DMS 273 treated with DMSO at 0.1 percent for 48 hours (cell line): ENCODE data around the gene SMPD2.

ENCODE experiments used
- DNase-seq: peaks from one replicate; lab custom pipeline; 2025; lab: John Stamatoyannopoulos, UW

Gene SMPD2, protein sequence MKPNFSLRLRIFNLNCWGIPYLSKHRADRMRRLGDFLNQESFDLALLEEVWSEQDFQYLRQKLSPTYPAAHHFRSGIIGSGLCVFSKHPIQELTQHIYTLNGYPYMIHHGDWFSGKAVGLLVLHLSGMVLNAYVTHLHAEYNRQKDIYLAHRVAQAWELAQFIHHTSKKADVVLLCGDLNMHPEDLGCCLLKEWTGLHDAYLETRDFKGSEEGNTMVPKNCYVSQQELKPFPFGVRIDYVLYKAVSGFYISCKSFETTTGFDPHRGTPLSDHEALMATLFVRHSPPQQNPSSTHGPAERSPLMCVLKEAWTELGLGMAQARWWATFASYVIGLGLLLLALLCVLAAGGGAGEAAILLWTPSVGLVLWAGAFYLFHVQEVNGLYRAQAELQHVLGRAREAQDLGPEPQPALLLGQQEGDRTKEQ

DNA sequence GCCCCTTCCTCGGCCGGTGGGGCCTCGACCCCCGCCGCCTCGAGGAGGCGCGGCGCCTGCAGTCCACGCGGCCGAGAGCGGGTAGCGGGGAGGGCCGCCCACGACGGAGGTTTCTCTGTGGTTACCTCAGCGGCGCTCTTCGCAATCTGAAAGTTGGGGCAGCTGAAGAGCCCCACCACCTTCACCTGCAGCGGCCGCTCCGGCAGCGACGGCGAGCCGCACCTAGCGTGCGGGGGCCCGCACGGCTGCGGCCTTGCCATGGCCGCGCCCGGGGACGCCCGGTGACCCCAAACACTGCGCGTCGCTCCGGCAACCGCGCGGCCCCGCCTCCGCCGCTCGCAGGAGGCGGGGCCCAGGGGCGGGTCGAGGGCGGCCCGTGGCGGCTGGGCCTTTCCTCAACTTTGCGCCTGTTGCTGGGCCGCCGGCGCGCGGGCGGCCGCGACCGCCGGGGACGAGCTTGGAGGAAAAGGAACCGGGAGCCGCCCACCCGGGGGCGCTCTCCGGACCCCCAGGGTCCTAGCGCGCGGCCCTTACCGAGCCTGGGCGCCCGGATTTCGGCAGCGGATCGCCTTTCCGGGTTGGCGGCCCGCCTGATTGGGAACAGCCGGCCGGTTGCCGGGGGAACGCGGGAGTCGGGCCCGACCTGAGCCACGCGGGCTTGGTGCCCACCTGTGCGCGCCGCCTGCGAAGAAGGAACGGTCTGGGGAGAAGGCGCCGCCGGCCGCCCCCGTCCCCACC lies at the start of gene SMPD2, which contains the start of gene PPIL6:
TSS of gene SMPD2 (plus strand) at position 394 of the 738 bp plus-strand sequence. CDS start 398 bp downstream, outside the sequence.
TSS of gene PPIL6 (minus strand) at position 298 of the 738 bp plus-strand sequence. CDS start at position 260, 38 bp downstream.
- peak; percentile 72 for DNase-seq

DNA sequence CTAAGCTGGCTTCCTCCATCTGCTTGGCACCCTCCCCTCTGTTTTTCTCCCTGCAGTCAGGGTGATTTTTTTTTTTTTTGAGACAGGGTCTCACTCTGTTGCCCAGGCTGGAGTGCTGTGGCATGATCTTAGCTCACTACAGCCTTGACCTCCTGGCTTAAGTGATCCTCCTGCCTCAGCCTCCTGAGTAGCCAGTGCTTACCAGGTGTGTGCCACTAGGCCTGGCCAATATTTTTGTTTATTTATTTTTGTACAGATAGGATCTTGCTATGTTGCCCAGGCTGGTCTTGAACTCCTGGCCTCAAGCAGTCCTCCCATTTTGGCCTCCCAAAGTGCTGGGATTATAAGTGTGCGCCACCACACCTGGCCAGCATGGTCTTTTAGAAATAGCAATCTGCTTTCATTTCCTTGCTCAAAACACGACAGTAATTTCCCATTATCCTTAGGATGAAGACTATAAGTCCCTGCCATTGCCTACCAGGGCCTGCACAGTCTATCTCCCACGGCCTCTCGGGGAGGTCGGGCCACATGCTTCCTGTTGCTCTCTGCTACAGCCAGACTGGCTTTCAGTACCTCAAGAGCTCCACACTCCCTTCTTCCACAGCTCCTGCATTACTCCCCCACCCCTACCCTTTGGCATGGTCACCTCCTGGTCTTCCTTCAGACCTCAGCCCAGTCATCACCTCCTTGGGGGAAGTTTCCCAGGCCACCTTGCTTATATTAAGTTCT lies 47.2 kb upstream of the SMPD2 start:
- DNase-seq, result no peak

DNA sequence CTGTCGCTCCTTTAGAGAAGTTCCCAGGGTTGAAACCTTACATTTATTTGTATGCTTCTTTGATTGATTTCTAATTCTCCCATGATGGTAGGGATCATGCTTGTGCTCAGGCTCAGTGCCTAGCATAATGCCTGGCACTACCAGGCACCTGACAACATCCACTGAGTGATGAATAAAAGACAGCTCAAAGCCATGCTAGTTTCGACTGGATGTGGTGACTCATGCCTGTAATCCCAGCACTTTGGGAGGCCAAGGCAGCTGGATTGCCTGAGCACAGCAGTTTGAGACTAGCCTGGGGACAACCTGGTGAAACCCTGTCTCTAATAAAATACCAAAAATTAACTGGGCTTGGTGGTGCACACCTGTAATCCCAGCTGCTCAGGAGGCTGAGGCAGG lies 46.6 kb upstream of the SMPD2 start:
- no peak for DNase-seq

DNA sequence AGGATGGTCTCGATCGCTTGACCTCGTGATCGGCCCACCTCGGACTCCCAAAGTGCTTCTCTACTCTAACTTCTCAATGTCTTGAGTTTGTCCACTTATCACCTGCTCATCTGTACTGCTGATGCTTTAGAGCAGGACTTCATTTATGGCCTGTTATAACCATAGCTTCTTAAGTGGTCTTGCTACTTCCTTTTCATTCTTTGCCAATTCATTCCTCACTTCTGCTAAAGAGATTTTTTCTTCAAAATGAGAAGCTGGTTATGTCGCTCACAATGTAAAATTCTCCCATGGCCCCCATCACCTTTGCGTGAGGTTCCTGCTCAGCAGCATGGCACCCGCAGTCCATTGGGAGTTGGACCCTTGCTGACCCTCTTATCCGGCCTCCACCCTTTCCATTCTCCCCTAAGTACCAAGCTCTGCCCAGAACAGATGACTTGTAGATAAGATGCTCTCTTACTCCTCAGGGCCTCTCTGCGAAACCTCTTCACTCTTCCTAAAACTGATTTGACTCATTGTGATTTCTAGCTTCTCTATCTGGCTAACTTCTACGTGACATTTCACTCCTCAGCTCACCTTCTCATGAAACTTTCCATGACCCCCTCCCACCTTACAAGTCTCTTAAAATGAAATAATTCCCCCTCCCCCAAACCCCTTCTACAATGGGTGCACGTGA lies 44.3 kb upstream of the SMPD2 start:
- no peak for DNase-seq

DNA sequence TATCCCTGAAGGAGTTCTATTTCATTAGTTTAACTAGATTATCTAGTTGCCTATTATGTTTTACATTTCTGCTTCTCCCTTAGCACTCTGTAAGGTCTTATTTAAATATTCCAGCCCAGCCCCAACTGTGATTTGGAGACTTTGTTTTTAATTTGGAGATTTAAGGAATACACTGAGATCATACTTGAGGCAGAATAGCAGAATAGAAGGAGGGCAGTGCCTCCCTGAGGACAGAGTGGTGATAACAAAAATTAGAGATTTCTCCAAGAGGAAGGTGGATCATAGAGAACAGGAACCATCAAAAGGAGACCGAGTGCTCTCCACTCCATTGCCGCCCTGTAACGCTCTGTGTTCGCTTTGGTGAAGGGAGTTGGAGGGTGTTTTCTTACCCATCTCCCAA lies 43.5 kb upstream of the SMPD2 start:
- no peak for DNase-seq

DNA sequence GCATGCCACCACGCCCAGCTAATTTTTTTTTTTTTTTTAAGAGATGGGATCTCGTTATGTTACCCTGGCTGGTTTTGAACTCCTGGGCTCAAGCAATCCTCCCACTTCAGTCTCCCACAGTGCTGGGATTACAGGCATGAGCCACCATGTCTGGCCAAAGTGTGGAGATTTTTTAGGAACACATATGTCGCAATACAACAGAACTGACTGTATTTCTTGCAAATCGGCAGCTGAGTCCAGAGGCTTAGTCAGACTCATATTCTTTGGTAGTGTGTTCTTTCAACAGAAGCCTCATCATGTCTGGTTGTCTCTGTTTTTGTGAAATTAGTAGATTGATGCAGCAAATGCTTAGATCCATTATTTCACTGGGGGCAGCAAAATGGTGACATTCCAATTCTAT lies 34.3 kb upstream of the SMPD2 start:
- DNase-seq, result no peak

DNA sequence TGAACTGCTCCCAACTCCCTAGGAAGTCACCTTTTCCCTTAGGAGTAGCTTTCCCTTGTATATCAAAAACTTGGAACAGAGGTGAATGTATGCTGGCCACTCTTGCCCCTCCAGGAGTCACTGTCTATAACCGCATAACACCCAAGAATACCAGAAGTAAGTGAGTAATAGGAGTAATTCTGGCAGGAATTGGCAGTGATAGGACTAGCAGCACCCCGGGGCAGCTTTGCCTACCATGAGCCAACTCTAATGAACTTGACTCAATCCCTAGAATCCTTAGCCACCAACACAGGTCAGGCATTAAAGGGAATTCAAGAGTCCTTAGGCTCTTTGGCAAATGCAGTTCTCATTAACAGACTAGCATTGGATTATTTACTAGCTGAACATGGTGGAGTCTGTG lies 29.5 kb upstream of the SMPD2 start:
- no peak for DNase-seq

DNA sequence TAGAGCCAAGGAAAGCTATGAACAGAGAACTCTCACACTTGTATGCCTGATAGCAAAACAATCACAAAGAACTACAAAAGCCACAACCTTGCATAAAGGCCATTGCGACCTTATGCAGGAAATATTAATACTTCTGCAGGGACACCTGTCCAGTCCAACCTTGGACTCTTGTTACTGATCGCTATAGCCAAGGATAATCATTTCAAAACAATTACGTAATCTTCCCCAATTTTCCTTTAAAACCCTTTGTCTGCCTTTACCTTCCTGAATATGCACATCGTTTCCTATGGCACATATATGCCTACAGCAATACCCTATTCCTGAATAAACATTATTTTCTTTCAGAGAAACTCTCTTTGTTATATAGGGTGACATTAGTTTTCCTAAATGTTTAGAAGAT lies 22.9 kb upstream of the SMPD2 start:
- DNase-seq, result no peak

DNA sequence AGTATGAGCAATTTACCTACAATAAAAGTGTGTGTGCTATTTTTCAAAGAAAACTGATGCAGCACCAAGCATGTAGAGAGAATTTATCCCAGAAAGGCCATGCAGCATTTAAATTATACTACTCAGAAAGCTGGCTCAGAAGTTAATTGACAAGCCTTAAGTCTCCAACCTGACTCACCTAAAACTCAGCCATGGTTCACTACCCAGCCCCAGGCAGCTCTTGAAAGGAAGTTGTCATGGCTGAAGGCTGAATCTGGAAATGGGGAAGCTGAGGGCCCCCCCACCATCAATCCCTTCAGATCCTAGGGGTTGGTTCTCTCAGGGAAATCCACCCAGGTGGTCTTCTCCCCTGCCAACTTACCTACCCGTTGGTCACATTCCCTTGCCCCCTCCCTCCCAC lies 19.8 kb upstream of the SMPD2 start:
- DNase-seq, result no peak

DNA sequence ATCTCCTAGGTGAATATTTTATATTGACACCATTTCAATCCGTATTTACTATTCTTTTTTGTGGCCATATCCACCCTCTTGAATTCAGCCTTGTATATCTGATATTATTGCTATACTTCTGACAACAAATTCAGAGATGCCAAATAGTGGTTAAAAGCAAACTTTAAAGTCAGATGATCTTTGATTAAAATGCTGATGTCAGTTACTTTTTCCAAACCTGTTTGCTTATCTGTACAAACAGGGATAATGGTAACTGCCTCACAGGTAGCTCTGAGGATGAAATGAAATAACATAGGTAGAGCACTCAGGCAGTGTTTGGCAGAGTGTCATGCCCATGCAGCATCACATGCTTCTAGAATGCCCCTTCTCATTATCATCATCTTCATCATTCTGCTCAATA lies 19.3 kb upstream of the SMPD2 start:
- no peak for DNase-seq

DNA sequence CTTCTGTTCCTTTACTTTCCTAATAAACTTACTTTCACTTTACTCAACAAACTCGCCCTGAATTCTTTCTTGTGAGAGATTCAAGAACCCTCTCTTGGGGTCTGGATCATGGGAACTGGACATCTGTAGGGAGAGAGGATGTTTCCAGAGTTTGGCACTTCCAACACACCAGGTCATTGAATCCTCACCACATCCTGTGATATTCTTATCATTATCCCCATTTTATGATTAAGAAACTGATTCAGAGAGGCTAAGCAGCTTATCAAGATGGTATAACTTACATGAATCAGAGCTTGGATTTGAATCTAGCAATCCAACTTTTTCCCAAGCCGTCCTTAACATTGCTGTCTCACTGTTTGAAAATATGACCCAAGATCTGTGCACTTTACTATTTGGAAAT lies 15.6 kb upstream of the SMPD2 start:
- no peak for DNase-seq

DNA sequence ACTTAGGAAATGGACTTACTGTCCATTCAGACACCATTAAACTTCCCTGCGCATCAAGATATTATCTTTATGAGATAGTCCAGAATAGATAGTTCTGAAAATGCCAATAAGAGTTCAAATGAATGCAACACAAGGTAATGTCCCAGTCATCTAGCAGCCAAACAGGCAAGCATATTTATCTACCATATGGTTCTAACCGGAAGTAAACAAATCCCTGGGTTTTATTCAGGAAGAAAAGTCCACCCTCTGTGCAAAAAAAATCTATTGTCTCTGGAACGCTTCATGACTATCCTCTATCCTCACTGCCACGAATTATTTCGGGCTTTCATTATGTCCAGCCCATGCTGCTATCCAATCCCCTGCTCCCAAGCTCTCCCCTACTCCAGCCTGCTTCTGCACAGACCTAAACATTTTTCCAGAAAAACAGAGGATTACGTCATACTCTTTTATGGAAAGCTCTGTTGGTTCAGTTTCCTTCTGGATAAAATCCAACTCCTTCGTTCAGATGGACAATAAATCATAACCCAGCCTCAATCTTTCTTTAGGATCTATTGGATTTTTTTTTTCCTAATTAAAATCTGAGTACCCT lies 11.5 kb upstream of the SMPD2 start:
- no peak for DNase-seq

DNA sequence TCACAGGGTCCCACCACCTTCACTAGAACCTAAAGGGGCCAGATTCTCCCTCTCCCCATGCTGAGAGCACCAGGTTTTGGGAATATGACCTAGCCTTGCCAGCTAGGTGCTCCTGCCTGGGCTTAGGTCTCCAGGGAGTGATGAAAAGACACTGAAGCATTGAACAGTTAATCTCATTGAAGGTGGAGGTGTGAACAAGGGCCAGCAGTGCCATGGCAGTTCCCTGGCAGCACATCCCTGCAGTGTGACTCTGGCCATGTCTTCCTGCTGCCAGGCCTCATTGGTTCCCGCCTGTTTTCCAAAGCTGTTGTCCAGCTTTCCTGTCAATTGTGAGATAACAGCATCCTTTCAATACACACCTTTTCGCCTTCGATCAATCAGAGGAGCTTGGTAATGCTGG lies 11.0 kb upstream of the SMPD2 start:
- DNase-seq, result no peak

DNA sequence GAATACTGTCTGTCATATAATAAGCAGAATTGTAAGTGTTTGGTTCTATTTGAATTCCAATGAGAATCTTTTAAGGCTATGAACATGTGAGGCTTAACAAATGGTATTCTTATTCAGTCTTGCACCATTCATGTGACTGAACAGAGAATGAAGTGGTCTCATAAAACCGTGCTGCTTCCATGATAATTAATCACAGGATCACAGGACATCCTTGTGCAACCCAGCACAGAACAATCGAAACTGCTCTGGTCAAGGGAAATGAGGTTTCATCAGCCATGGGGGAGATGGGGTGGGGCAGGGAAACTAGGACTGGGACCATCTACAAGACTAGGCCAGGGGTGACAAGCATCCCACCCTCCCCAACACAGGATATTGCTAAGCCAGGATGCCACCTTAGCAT lies 6.1 kb upstream of the SMPD2 start:
- no peak for DNase-seq

DNA sequence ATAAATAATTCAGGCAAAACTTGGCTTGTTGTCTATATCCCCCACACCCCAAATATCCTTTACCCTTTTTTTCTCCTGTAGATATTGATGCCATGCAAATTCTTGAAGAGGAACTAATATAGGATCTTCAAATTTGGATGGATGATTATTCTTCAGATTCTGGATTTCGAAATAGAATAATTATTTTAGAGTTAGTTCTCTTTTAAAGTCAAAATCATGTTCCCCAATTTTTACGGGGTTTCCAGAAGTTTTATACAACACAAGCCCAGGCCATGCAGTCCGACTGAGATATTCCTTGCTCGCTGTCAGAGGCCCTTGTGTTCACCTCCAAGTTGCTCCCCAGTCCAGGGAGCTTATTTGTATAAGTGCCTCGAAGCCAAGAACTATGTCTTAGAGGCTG lies 4.5 kb upstream of the SMPD2 start:
- DNase-seq, result no peak

DNA sequence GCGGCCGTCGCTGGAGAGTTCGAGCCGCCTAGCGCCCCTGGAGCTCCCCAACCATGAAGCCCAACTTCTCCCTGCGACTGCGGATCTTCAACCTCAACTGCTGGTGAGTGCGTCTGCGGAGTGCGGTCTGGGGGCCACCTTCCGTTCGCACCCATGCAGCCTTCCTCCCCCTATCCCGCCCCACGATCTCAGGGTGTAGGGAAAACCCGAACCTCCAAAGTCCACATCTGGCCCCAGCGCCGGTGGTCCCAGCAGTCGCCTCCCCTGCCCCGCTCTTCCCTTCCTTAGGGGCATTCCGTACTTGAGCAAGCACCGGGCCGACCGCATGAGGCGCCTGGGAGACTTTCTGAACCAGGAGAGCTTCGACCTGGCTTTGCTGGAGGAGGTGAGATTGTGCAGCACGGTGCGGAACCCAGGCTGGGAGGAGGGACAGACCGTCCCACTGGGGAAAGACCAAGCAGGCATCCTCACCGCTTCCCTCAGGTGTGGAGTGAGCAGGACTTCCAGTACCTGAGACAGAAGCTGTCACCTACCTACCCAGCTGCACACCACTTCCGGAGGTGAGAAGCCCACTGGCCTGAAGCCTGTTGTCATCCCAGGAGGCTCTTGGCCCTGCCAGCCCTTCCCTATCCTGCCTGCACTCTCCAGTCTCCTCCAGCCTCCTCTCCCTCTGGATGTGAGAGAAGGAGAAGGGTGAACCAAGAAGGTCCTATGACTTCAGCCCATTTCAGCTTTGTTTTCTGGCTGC lies 719 bp downstream of the SMPD2 start:
- no peak for DNase-seq

DNA sequence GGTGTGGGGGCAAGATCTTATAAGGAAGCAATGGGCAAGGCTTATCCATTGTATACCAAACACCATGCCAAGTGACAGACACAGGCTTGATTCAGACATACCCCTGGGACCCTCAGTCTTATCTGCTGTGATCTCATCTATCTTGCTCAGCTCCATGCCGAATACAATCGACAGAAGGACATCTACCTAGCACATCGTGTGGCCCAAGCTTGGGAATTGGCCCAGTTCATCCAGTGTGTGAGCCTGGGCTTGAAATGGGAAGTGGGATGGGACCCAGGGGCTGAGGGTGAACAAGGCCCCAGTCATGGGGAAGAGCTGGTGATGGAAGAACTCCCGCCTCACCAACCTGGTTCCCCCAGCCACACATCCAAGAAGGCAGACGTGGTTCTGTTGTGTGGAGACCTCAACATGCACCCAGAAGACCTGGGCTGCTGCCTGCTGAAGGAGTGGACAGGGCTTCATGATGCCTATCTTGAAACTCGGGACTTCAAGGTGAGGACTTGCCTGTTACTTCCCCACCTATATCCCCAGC lies 1.9 kb downstream of the SMPD2 start:
- no peak for DNase-seq

DNA sequence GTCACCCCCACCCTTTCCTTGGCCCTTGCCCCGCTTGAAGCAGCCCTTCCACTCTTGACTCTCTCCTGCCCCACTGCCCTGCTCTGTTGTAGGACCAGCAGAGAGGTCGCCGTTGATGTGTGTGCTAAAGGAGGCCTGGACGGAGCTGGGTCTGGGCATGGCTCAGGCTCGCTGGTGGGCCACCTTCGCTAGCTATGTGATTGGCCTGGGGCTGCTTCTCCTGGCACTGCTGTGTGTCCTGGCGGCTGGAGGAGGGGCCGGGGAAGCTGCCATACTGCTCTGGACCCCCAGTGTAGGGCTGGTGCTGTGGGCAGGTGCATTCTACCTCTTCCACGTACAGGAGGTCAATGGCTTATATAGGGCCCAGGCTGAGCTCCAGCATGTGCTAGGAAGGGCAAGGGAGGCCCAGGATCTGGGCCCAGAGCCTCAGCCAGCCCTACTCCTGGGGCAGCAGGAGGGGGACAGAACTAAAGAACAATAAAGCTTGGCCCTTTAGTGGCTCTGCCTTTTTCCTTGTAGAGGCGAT lies 3.0 kb downstream of the SMPD2 start:
- DNase-seq, result no peak

DNA sequence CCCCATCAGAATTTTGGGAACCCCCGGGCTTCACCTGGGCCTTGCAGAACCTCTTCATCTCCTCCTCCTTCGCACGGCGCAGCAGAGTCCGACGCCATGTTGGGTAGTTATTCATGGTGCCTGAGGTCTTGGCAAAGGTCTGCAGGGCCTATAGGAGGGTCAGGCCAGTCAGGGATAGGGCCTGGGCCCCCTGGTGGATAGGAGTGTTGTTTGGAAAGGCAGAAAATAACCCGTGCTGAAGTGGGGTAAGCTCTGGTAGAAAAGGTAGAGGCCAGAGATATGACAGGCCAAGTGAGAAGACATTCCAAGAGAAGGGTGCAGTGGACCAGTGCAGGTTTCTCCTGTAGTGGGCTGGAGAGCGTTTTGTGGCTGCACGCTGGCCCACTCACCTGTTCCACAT lies 4.9 kb downstream of the SMPD2 start:
- no peak for DNase-seq

DNA sequence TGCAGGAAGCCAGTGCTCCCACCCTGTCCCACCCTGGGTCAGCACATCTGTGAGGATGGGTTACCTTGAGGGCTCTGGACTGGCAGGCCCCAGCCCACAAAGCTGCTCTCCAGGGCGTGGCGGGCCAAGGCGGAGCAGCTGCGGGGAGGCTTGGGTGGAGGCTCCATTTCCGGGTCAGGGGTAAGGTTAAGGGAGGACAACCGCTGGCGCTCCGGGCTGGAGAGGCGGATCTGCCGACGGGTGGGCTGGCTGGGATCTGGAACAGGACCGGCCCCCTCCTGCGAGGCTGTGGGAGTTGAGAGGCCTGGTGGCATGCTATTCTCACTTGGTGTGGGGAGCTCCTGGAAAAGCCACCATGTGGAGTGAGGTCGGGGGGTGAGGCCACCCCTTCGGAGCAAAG lies 5.5 kb downstream of the SMPD2 start:
- DNase-seq, result no peak

DNA sequence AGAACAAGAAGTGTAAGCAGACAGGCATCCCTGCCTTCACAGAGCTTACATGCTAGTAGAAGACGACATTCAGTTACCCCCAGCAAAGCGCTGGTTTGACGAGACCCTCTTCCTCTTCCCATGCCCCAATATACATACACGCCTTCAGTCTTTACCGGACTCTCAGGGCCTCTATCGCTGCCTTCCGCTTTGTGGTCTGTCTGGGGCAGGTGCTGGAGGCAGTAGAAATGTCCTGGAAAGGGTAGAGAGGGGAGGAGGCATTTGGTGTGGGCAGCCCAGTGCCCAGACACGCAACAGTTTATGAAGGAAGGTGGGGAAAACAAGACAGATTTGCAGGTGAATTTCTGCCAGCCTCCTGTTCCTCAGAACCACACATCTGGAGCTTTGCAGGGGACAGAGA lies 6.0 kb downstream of the SMPD2 start:
- no peak for DNase-seq
